Left ventricle myocardium inferior (tissue), 1 donor: ENCODE measurements around the gene STK35. TPM values are rescaled to one million over a fixed set of nuclear protein-coding genes. Genes with fewer than 3 reads are reported as not detected.

ENCODE experiments used
- DNase-seq: peaks from one replicate; pipeline ENCODE4 v3.0.0-alpha.2; 2020
- H3K27ac ChIP-seq: fragments of 200-600 bp; replicated peaks from 2 replicates; pipeline ENCODE4 v1.8.0; 2021
- H3K27me3 ChIP-seq: fragments of 200-600 bp; 2 replicates; pipeline ENCODE4 v1.8.0; 2021; ENCODE audit warnings: low read depth
- H3K36me3 ChIP-seq: fragments of 200-600 bp; 2 replicates; pipeline ENCODE4 v1.8.0; 2021
- H3K4me1 ChIP-seq: fragments of 200-600 bp; 2 replicates; pipeline ENCODE4 v1.8.0; 2021
- H3K4me3 ChIP-seq: fragments of 200-600 bp; 2 replicates; pipeline ENCODE4 v1.8.0; 2021; ENCODE audit warnings: mild to moderate bottlenecking, moderate library complexity
- H3K9me3 ChIP-seq: fragments of 200-600 bp; replicated peaks from 2 replicates; pipeline ENCODE4 v1.8.0; 2021
- CTCF ChIP-seq: fragments of 200-600 bp; IDR thresholded peaks from 2 replicates; pipeline ENCODE4 v1.8.0; 2021; ENCODE audit warnings: antibody characterized with exemption, mild to moderate bottlenecking, borderline replicate concordance
- intact Hi-C: fragments of 100-400 bp; cut with micrococcal nuclease; formaldehyde crosslinking; loops from one replicate; pipeline ENCODE4 v1.11.0; 2022
- total RNA-seq: library from RNA; stranded (reverse); fragmentation: NEBNext Ultra II Directional; extraction: Animal tissue kit (Norgen Biotek cat#: 25700); gene quantifications from one replicate; pipeline ENCODE4 v1.2.1, GENCODE V29; 2021
- donor health status: DM: no; HTN: yes; CAD: no; lungs with severe emphysema.

Gene STK35
- total RNA-seq, 1 donor from 2014 or later = 13.9 TPM

GRCh38 chr20:2093883-2094282, 7.7 kb upstream of the STK35 start:
- no peaks in the 10 kb centered on the region for H3K4me1 ChIP-seq
- H3K4me3 ChIP-seq = no peak overlapping the region
- DNase-seq = no peak
- H3K9me3 ChIP-seq = no peaks in the 10 kb centered on the region
- no peak overlapping the region for H3K27ac ChIP-seq
- intact Hi-C loops = no loop called here
- TF ChIP-seq CTCF = no peak
- no peaks in the 10 kb centered on the region for H3K36me3 ChIP-seq
- H3K27me3 ChIP-seq = peaks cover 63% of the 10 kb centered on the region

- Histone ChIP-seq H3K9me3 (no peaks in the 10 kb centered on the region), H3K4me1 (peaks cover 61% of the 10 kb centered on the region), H3K36me3 (peaks cover 7% of the 10 kb centered on the region), H3K27me3 (no peaks in the 10 kb centered on the region), H3K4me3 (peak overlapping the region; percentile 94), H3K27ac (peak overlapping the region; percentile 99)
- peak; percentile 93 for DNase-seq
- intact Hi-C loops = no loop called here
- TF ChIP-seq CTCF = no peak
Observed at GRCh38 chr20:2101865-2102584, 398 bp downstream of the STK35 start.

GRCh38 chr20:2102585-2103460, 1.2 kb downstream of the STK35 start:
- intact Hi-C loops = no loop called here
- Histone ChIP-seq H3K27ac (peak overlapping the region; percentile 99), H3K36me3 (peaks cover 7% of the 10 kb centered on the region), H3K4me3 (peak overlapping the region; percentile 94), H3K9me3 (no peaks in the 10 kb centered on the region), H3K4me1 (peaks cover 69% of the 10 kb centered on the region), H3K27me3 (no peaks in the 10 kb centered on the region)
- peak; percentile 88 for DNase-seq
- TF ChIP-seq CTCF = no peak

GRCh38 chr20:2103461-2104153, 2.0 kb downstream of the STK35 start:
- intact Hi-C loops = no loop called here
- no peak for DNase-seq
- Histone ChIP-seq H3K27ac (peak overlapping the region; percentile 99), H3K27me3 (no peaks in the 10 kb centered on the region), H3K36me3 (peaks cover 7% of the 10 kb centered on the region), H3K9me3 (no peaks in the 10 kb centered on the region), H3K4me1 (peaks cover 76% of the 10 kb centered on the region), H3K4me3 (peak overlapping the region; percentile 94)
- TF ChIP-seq CTCF = no peak

- intact Hi-C loops = no loop called here
- Histone ChIP-seq H3K36me3 (peaks cover 7% of the 10 kb centered on the region), H3K27ac (peak overlapping the region; percentile 99), H3K4me3 (peak overlapping the region; percentile 94), H3K27me3 (no peaks in the 10 kb centered on the region), H3K4me1 (peaks cover 83% of the 10 kb centered on the region), H3K9me3 (no peaks in the 10 kb centered on the region)
- no peak for TF ChIP-seq CTCF
- DNase-seq = no peak
Observed at GRCh38 chr20:2104236-2104635, 2.6 kb downstream of the STK35 start.
